Fibroblast of villous mesenchyme (primary cell): ENCODE measurements around the gene ATF2. TPM values are rescaled to one million over a fixed set of nuclear protein-coding genes. Genes with fewer than 3 reads are reported as not detected.

Experiments used
- DNase-seq: peaks from one replicate; pipeline ENCODE4 v3.0.0-alpha.2; 2010; ENCODE audit warnings: low read depth
- H3K4me3 ChIP-seq: 2 replicates; pipeline ENCODE4 v1.5.1; 2011; ENCODE audit warnings: low read depth, mild to moderate bottlenecking, low read length
- total RNA-seq: library from RNA; depleted of rRNA; stranded (reverse); fragments of >200 nt; gene quantifications from 2 replicates; pipeline ENCODE4 v1.2.3, GENCODE V29; 2012
- TF ChIP-seq, protein P1 (sequence below): IDR thresholded peaks from 2 replicates; pipeline ENCODE4 v1.5.1; 2012; ENCODE audit warnings: low read depth, mild to moderate bottlenecking, low read length; ENCODE audit not compliant: insufficient read depth

The ATF2 gene
- total RNA-seq, 1 donor, result 92.4 TPM

DNA sequence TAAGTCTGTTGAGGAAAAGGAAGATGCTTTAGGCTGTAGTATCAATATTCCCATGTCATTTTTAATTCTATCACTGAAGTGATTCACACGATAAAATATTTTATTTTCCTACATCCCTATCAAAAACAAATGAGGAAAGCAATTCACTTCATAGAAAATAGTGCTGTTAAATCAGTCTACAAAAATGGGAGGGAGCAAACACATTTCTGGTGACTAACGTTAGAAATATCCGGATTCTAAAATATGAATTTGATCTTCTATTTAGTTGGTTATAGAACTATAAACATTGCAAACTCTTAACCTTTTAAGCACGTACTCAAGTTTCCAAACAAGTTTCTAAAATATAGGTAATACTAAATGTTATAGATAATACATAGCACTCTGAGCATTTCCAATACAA lies 20.8 kb downstream of the ATF2 start:
- H3K4me3 ChIP-seq, result no peak overlapping the region
- TF ChIP-seq, protein P1, sequence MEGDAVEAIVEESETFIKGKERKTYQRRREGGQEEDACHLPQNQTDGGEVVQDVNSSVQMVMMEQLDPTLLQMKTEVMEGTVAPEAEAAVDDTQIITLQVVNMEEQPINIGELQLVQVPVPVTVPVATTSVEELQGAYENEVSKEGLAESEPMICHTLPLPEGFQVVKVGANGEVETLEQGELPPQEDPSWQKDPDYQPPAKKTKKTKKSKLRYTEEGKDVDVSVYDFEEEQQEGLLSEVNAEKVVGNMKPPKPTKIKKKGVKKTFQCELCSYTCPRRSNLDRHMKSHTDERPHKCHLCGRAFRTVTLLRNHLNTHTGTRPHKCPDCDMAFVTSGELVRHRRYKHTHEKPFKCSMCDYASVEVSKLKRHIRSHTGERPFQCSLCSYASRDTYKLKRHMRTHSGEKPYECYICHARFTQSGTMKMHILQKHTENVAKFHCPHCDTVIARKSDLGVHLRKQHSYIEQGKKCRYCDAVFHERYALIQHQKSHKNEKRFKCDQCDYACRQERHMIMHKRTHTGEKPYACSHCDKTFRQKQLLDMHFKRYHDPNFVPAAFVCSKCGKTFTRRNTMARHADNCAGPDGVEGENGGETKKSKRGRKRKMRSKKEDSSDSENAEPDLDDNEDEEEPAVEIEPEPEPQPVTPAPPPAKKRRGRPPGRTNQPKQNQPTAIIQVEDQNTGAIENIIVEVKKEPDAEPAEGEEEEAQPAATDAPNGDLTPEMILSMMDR, result no peak
- DNase-seq, result no peak

DNA sequence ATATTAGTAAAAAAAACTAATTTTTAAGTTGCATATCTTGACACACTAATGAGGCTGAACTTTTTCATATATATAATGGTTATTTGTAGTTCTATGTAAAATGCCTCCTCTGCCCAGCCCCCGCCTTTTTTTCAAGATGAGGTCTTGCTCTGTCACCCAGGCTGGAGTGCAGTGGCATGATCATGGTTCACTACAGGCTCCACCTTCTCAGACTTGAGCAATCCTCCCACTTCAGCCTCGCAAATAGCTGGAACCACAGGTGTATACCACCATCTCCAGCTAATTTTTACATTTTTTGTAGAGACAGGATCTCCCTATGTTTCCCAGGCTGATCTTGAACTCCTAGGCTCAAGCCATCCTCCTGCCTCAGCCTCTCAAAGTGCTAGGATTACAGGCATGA lies 24.3 kb downstream of the ATF2 start:
- no peak overlapping the region for H3K4me3 ChIP-seq
- TF ChIP-seq, protein P1, result no peak
- DNase-seq, result no peak

- DNase-seq, result no peak
- TF ChIP-seq, protein P1, result no peak
- no peak overlapping the region for H3K4me3 ChIP-seq
Observed at GRCh38 chr2:175143191-175143590, 24.8 kb downstream of the ATF2 start.

GRCh38 chr2:175140332-175140731 lies 27.7 kb downstream of the ATF2 start:
- DNase-seq, result no peak
- TF ChIP-seq, protein P1, result no peak
- no peak overlapping the region for H3K4me3 ChIP-seq

DNA sequence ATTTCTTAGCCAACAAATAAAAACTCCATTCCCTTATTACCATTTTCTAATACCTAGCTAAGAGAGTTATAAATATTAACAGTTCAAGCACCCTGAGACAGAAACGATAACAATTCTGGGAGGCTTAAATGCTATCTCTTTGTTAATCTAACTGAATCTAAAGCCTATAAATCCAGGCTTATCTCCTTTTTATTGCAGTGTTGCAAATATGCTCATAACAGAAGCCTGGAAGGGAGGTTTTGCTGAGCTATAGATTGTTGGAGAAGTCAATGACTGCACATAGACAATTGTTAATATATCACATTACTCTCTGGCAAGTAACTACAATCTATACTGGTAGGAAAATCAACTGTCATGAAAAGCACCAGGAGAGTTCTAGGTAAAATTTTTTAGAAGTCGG lies 30.2 kb downstream of the ATF2 start:
- peak; percentile 44 for DNase-seq
- TF ChIP-seq, protein P1, result no peak
- H3K4me3 ChIP-seq, result no peak overlapping the region

DNA sequence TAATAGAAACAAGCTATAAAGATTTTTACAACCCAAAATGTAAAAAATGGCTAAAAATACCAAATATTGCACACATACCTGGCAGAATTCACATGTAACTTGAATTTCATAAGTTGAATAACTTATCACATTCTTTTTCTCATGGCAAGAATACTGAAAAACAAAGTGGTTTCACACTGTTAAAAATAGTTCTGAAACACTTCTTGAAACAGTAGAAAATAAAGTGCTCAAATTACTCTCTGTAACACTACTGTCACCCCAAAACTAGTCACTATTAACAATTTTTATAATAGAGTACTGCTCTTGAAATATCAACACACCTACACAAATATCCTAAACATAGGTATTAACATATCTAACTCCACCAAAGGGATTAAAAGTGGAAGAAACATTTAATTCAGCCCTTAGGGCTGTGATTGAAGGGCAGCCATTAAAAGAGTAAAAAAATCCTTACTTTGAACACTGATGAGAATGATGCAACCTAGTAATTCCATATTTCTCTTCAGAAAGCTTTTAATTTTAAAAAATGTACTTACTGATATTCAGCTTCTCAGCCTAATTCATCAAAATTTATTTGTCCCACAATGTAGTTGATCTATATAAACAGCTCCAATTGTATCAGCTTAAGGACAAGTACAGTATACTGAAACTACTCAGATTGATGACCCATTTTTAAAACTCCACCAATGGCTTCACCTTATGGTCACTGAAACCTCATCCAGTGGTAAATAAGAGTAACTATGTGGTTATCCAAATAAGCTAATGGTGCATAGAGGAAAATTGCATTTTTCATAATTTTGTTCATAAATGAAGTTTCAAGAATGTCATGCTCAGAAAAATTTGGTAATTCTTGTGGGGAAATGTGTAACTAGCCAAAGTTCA lies 31.4 kb downstream of the ATF2 start:
- TF ChIP-seq, protein P1, result no peak
- no peak overlapping the region for H3K4me3 ChIP-seq
- no peak for DNase-seq
